ENCODE results near the gene FAM219A. TPM values are rescaled to one million over a fixed set of nuclear protein-coding genes. Genes with fewer than 3 reads are reported as not detected.
A peak's percentile ranks its signal among the peaks of the same experiment; 100 is the strongest.

Gene FAM219A
- total RNA-seq, 2 experiments from 2014 or later, result 6.5 to 12.7 TPM

- Histone ChIP-seq H3K36me3 (ENCODE audit: insufficient read depth, low read length) (no peaks in the 10 kb centered on the region), H3K4me3 (ENCODE audit: low read depth, low read length, poor library complexity, severe bottlenecking) (no peak overlapping the region), H4K20me1 (ENCODE audit: insufficient read depth, low read length) (no peaks in the 10 kb centered on the region), H3K27ac (ENCODE audit: low read depth, low read length, poor library complexity, severe bottlenecking) (no peak overlapping the region), H3K4me1 (ENCODE audit: insufficient read depth, low read length, poor library complexity, severe bottlenecking) (no peaks in the 10 kb centered on the region), H3K79me2 (ENCODE audit: insufficient read depth, low read depth, low read length) (no peaks in the 10 kb centered on the region), H3K9me3 (ENCODE audit: low read length) (no peaks in the 10 kb centered on the region), H2AFZ (ENCODE audit: low read length) (no peak overlapping the region), H3K4me2 (ENCODE audit: low read length) (no peak overlapping the region), H3K9me2 (ENCODE audit: insufficient read depth, low read length) (no peaks in the 10 kb centered on the region)
- peak; percentile 76 for DNase-seq (ENCODE audit: low spot score)
- ChIA-PET CTCF (ENCODE audit: unreplicated experiment) (no interaction called here), POLR2A (no interaction called here)
- no TSS peak for BruUV-seq (replicated peaks)
- no peak for TF ChIP-seq EZH2phosphoT487 (IDR thresholded peaks at IDR 0.05; ENCODE audit: borderline replicate concordance, low read depth, low read length)
- TF ChIP-seq, protein P1, sequence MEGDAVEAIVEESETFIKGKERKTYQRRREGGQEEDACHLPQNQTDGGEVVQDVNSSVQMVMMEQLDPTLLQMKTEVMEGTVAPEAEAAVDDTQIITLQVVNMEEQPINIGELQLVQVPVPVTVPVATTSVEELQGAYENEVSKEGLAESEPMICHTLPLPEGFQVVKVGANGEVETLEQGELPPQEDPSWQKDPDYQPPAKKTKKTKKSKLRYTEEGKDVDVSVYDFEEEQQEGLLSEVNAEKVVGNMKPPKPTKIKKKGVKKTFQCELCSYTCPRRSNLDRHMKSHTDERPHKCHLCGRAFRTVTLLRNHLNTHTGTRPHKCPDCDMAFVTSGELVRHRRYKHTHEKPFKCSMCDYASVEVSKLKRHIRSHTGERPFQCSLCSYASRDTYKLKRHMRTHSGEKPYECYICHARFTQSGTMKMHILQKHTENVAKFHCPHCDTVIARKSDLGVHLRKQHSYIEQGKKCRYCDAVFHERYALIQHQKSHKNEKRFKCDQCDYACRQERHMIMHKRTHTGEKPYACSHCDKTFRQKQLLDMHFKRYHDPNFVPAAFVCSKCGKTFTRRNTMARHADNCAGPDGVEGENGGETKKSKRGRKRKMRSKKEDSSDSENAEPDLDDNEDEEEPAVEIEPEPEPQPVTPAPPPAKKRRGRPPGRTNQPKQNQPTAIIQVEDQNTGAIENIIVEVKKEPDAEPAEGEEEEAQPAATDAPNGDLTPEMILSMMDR (conservative IDR thresholded peaks at IDR 0.05; ENCODE audit: low read length), result peak; percentile 89
- intact Hi-C loops (cut with micrococcal nuclease; ENCODE audit: unreplicated experiment), result loop anchor here (1.0 to 2.0 kb wide), 3 partner anchors 63 to 156 kb away; no protein-coding TSS in a partner anchor
These were observed 21.1 kb downstream of the FAM219A start for GRCh38 chr9:34437006-34437925.

GRCh38 chr9:34431667-34432066 is 26.7 kb downstream of the FAM219A start:
- CTCF ChIA-PET (ENCODE audit: unreplicated experiment), result no interaction called here

More at GRCh38 chr9:34431667-34432066, 26.7 kb downstream of the FAM219A start:
- Histone ChIP-seq H3K9me3 (ENCODE audit: low read length) (no peaks in the 10 kb centered on the region), H4K20me1 (ENCODE audit: insufficient read depth, low read length) (no peaks in the 10 kb centered on the region), H3K27ac (ENCODE audit: low read depth, low read length, poor library complexity, severe bottlenecking) (no peak overlapping the region), H3K9me2 (ENCODE audit: insufficient read depth, low read length) (no peaks in the 10 kb centered on the region), H3K79me2 (ENCODE audit: insufficient read depth, low read depth, low read length) (no peaks in the 10 kb centered on the region), H3K4me3 (ENCODE audit: low read depth, low read length, poor library complexity, severe bottlenecking) (no peak overlapping the region), H3K4me2 (ENCODE audit: low read length) (no peak overlapping the region), H3K4me1 (ENCODE audit: insufficient read depth, low read length, poor library complexity, severe bottlenecking) (no peaks in the 10 kb centered on the region), H3K36me3 (ENCODE audit: insufficient read depth, low read length) (no peaks in the 10 kb centered on the region), H2AFZ (ENCODE audit: low read length) (no peak overlapping the region)
- POLR2A ChIA-PET, result interaction anchor here (0.5 kb wide), 1 partner anchor 276 kb away, joined by 6 read pairs; no protein-coding TSS in a partner anchor
- TF ChIP-seq, protein P1 (conservative IDR thresholded peaks at IDR 0.05; ENCODE audit: low read length), result no peak
- TF ChIP-seq EZH2phosphoT487 (IDR thresholded peaks at IDR 0.05; ENCODE audit: borderline replicate concordance, low read depth, low read length), result no peak
- intact Hi-C loops (cut with micrococcal nuclease; ENCODE audit: unreplicated experiment), result no loop called here
- no TSS peak for BruUV-seq (replicated peaks)
- DNase-seq (ENCODE audit: low spot score), result no peak
